GM12878 (cell line): ENCODE results near the gene OGFR. TPM values are rescaled to one million over a fixed set of nuclear protein-coding genes. Genes with fewer than 3 reads are reported as not detected.

ENCODE experiments used
- CREB1 ChIP-seq: IDR thresholded peaks from 2 replicates; pipeline ENCODE4 v1.6.1; 2012; ENCODE audit warnings: low read depth, mild to moderate bottlenecking, inconsistent platforms
- DPF2 ChIP-seq: fragments of 450-650 bp; IDR thresholded peaks from 2 replicates; pipeline ENCODE4 v1.6.1; 2017; ENCODE audit warnings: mild to moderate bottlenecking
- ETV6 ChIP-seq, 2 experiments: fragments of 450-650 bp in 1 of 2; IDR thresholded peaks in 1 of 2; conservative IDR thresholded peaks in 1 of 2; 2 replicates each; pipeline ENCODE4 v1.6.1; 2014; ENCODE audit warnings: antibody characterized with exemption in 1 of 2, borderline replicate concordance in 1 of 2, low read depth in 1 of 2, mild to moderate bottlenecking in 1 of 2, moderate library complexity in 1 of 2
- GATAD2B ChIP-seq: fragments of 450-650 bp; conservative IDR thresholded peaks from 2 replicates; pipeline ENCODE4 v1.6.1; 2017; ENCODE audit warnings: low read depth, mild to moderate bottlenecking, moderate library complexity
- HDAC2 ChIP-seq: fragments of 200-600 bp; sonication (generic); IDR thresholded peaks from 2 replicates; pipeline ENCODE4 v1.6.1; 2017
- KAT2A ChIP-seq: conservative IDR thresholded peaks from 2 replicates; pipeline ENCODE4 v1.6.1; 2011; ENCODE audit warnings: low read depth, low read length; ENCODE audit not compliant: control insufficient read depth
- LARP7 ChIP-seq: fragments of 450-650 bp; IDR thresholded peaks from 2 replicates; pipeline ENCODE4 v1.6.1; 2017; ENCODE audit warnings: mild to moderate bottlenecking
- PAX5 ChIP-seq: IDR thresholded peaks from 2 replicates; pipeline ENCODE4 v1.6.1; 2011; ENCODE audit warnings: low read depth, low read length, borderline replicate concordance
- PAX8 ChIP-seq: fragments of 450-650 bp; IDR thresholded peaks from 2 replicates; pipeline ENCODE4 v1.6.1; 2017; ENCODE audit warnings: mild to moderate bottlenecking, moderate library complexity
- POLR2AphosphoS5 ChIP-seq: IDR thresholded peaks from 2 replicates; pipeline ENCODE4 v1.6.1; 2011; ENCODE audit warnings: mild to moderate bottlenecking, low read length, inconsistent platforms
- POU2F2 ChIP-seq: IDR thresholded peaks from 3 replicates; pipeline ENCODE4 v1.6.1; 2011; ENCODE audit warnings: low read depth, mild to moderate bottlenecking, low read length, borderline replicate concordance
- RUNX3 ChIP-seq: IDR thresholded peaks from 2 replicates; pipeline ENCODE4 v1.6.1; 2012; ENCODE audit warnings: low read length, inconsistent platforms
- STAT3 ChIP-seq: IDR thresholded peaks from 2 replicates; pipeline ENCODE4 v1.6.1; 2011; ENCODE audit warnings: low read depth, low read length, improper control_type of control experiment
- TAF1 ChIP-seq: IDR thresholded peaks from 2 replicates; pipeline ENCODE4 v1.6.1; 2011; ENCODE audit warnings: mild to moderate bottlenecking, low read depth, low read length, borderline replicate concordance
- polyA plus RNA-seq, 11 experiments: library from polyadenylated mRNA; depleted of rRNA in 4 of 11; unstranded in 6 of 11; stranded (reverse) in 5 of 11; fragments of >200 nt; fragmentation: Nextera tagmentation in 4 of 11; fragmentation: Illumina TruSeq in 1 of 11; extraction: Ambion mirVana in 4 of 11; extraction: Trizol in 1 of 11; gene quantifications; 1 replicate in 1 of 11; 2 replicates in 10 of 11; pipeline versions ENCODE4 v1.2.1 to v1.2.3, GENCODE V29; 2011 to 2016; ENCODE audit warnings: inconsistent platforms in 2 of 11, missing spikeins in 2 of 11, low read depth in 1 of 11
- total RNA-seq, 4 experiments: library from RNA; depleted of rRNA in 3 of 4; stranded (reverse); fragments of >200 nt in 3 of 4; fragmentation: Illumina TruSeq in 1 of 4; extraction: Trizol in 1 of 4; gene quantifications; 2 replicates each; pipeline versions ENCODE4 v1.2.1 to v1.2.3, GENCODE V29; 2013 to 2021
- TF ChIP-seq, protein P1 (sequence below): fragments of 450-650 bp; formaldehyde crosslinking; IDR thresholded peaks from 2 replicates; pipeline ENCODE4 v1.5.0; 2022; ENCODE audit warnings: mild to moderate bottlenecking, missing genetic modification characterization
- TF ChIP-seq, protein P2 (sequence below): IDR thresholded peaks from 2 replicates; pipeline ENCODE4 v1.6.1; 2011; ENCODE audit warnings: low read depth, mild to moderate bottlenecking, low read length, moderate library complexity, borderline replicate concordance; ENCODE audit errors: extremely low read depth
- TF ChIP-seq, protein P3 (sequence below): IDR thresholded peaks from 2 replicates; pipeline ENCODE4 v1.6.1; 2012; ENCODE audit warnings: low read depth, low read length, improper control_type of control experiment
- TF ChIP-seq, protein P4 (sequence below): fragments of 450-650 bp; IDR thresholded peaks from 2 replicates; pipeline ENCODE4 v1.6.1; 2018; ENCODE audit warnings: borderline replicate concordance, mild to moderate bottlenecking; ENCODE audit not compliant: partially characterized antibody
- TF ChIP-seq, protein P5 (sequence below): IDR thresholded peaks from 2 replicates; pipeline ENCODE4 v1.6.1; 2012; ENCODE audit warnings: improper control_type of control experiment, low read depth, low read length; ENCODE audit not compliant: insufficient replicate concordance

Gene OGFR
- total and polyA plus RNA-seq, 10 of the 15 experiments (the other 5 are each of a cell fraction or from before 2014, with no cell fraction given): 0.72 to 62.1 (median 27.3) TPM

DNA sequence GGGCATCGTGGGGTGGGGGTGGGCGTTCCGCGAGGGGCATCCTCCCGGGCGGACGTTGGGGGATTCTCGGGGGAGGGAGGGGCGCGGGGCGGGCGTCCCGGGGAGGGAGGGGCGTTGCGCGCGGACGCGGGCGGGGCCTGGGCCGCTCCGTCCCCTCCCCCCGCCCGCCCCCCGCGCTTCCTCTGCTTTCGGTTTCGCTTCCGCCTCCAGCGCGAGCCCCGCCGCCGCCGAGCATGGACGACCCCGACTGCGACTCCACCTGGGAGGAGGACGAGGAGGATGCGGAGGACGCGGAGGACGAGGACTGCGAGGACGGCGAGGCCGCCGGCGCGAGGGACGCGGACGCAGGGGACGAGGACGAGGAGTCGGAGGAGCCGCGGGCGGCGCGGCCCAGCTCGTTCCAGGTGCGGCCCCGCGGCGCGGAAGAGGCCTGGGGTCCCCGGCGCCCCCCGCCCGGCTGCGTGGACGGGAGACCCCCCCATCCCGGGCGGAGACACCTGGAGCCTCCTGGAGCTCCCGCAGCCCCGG is at the start of gene OGFR (continued):
- TF ChIP-seq, protein P1, sequence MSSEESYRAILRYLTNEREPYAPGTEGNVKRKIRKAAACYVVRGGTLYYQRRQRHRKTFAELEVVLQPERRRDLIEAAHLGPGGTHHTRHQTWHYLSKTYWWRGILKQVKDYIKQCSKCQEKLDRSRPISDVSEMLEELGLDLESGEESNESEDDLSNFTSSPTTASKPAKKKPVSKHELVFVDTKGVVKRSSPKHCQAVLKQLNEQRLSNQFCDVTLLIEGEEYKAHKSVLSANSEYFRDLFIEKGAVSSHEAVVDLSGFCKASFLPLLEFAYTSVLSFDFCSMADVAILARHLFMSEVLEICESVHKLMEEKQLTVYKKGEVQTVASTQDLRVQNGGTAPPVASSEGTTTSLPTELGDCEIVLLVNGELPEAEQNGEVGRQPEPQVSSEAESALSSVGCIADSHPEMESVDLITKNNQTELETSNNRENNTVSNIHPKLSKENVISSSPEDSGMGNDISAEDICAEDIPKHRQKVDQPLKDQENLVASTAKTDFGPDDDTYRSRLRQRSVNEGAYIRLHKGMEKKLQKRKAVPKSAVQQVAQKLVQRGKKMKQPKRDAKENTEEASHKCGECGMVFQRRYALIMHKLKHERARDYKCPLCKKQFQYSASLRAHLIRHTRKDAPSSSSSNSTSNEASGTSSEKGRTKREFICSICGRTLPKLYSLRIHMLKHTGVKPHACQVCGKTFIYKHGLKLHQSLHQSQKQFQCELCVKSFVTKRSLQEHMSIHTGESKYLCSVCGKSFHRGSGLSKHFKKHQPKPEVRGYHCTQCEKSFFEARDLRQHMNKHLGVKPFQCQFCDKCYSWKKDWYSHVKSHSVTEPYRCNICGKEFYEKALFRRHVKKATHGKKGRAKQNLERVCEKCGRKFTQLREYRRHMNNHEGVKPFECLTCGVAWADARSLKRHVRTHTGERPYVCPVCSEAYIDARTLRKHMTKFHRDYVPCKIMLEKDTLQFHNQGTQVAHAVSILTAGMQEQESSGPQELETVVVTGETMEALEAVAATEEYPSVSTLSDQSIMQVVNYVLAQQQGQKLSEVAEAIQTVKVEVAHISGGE (CRISPR knock-in tag): no peak
- TF ChIP-seq, protein P2, sequence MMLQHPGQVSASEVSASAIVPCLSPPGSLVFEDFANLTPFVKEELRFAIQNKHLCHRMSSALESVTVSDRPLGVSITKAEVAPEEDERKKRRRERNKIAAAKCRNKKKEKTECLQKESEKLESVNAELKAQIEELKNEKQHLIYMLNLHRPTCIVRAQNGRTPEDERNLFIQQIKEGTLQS: no peak
- TF ChIP-seq GATAD2B (peak; percentile 77), POLR2AphosphoS5 (peak; percentile 54; the same call in 1 of the 2 replicates), TAF1 (0 out of 2 replicates have a peak, but pooled peaks have one; percentile 29), LARP7 (peak; percentile 74), RUNX3 (no peak), PAX8 (no peak), ETV6 (conservative IDR thresholded peaks at IDR 0.05 in 1 of 2, IDR thresholded peaks at IDR 0.05 in 1 of 2; ENCODE audit: borderline replicate concordance in 1 of 2, low read depth in 1 of 2) (peak in 1 of 2 experiments; percentile 70; a peak in 2 of 4 replicates), STAT3 (no peak), DPF2 (peak; percentile 77), CREB1 (peak; percentile 40; the same call in 1 of the 2 replicates), KAT2A (no peak), PAX5 (0 out of 2 replicates have a peak, but pooled peaks have one; percentile 16), HDAC2 (no peak), POU2F2 (no peak)
- TF ChIP-seq, protein P3, sequence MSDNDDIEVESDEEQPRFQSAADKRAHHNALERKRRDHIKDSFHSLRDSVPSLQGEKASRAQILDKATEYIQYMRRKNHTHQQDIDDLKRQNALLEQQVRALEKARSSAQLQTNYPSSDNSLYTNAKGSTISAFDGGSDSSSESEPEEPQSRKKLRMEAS: peak; percentile 42; the same call in 1 of the 2 replicates
- TF ChIP-seq, protein P4, sequence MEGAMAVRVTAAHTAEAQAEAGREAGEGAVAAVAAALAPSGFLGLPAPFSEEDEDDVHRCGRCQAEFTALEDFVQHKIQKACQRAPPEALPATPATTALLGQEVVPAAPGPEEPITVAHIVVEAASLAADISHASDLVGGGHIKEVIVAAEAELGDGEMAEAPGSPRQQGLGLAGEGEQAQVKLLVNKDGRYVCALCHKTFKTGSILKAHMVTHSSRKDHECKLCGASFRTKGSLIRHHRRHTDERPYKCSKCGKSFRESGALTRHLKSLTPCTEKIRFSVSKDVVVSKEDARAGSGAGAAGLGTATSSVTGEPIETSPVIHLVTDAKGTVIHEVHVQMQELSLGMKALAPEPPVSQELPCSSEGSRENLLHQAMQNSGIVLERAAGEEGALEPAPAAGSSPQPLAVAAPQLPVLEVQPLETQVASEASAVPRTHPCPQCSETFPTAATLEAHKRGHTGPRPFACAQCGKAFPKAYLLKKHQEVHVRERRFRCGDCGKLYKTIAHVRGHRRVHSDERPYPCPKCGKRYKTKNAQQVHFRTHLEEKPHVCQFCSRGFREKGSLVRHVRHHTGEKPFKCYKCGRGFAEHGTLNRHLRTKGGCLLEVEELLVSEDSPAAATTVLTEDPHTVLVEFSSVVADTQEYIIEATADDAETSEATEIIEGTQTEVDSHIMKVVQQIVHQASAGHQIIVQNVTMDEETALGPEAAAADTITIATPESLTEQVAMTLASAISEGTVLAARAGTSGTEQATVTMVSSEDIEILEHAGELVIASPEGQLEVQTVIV: no peak
- TF ChIP-seq, protein P5, sequence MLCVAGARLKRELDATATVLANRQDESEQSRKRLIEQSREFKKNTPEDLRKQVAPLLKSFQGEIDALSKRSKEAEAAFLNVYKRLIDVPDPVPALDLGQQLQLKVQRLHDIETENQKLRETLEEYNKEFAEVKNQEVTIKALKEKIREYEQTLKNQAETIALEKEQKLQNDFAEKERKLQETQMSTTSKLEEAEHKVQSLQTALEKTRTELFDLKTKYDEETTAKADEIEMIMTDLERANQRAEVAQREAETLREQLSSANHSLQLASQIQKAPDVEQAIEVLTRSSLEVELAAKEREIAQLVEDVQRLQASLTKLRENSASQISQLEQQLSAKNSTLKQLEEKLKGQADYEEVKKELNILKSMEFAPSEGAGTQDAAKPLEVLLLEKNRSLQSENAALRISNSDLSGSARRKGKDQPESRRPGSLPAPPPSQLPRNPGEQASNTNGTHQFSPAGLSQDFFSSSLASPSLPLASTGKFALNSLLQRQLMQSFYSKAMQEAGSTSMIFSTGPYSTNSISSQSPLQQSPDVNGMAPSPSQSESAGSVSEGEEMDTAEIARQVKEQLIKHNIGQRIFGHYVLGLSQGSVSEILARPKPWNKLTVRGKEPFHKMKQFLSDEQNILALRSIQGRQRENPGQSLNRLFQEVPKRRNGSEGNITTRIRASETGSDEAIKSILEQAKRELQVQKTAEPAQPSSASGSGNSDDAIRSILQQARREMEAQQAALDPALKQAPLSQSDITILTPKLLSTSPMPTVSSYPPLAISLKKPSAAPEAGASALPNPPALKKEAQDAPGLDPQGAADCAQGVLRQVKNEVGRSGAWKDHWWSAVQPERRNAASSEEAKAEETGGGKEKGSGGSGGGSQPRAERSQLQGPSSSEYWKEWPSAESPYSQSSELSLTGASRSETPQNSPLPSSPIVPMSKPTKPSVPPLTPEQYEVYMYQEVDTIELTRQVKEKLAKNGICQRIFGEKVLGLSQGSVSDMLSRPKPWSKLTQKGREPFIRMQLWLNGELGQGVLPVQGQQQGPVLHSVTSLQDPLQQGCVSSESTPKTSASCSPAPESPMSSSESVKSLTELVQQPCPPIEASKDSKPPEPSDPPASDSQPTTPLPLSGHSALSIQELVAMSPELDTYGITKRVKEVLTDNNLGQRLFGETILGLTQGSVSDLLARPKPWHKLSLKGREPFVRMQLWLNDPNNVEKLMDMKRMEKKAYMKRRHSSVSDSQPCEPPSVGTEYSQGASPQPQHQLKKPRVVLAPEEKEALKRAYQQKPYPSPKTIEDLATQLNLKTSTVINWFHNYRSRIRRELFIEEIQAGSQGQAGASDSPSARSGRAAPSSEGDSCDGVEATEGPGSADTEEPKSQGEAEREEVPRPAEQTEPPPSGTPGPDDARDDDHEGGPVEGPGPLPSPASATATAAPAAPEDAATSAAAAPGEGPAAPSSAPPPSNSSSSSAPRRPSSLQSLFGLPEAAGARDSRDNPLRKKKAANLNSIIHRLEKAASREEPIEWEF: no peak
